Measurements from ENCODE around the gene GPC6.

GRCh38 chr13:94227255-94227879 lies 1000.8 kb downstream of the GPC6 start:
- TF ChIP-seq CTCF (conservative IDR thresholded peaks at IDR 0.05) (no peak), ZFX (IDR thresholded peaks at IDR 0.05) (no peak)
